ENCODE data around the gene ZNF592. TPM values are rescaled to one million over a fixed set of nuclear protein-coding genes. Genes with fewer than 3 reads are reported as not detected.

Gene ZNF592
- total and polyA plus RNA-seq, 2 of the 13 experiments (the other 11 are each of a cell fraction or from before 2014, with no cell fraction given): 8.2 to 9.8 TPM

GRCh38 chr15:84847382-84847781 lies 99.0 kb downstream of the ZNF592 start:
- intact Hi-C loops (cut with micrococcal nuclease; ENCODE audit: unreplicated experiment) (no loop called here), in situ Hi-C loops (cut with HindIII; ENCODE audit: extremely low pct_ligation_motif_present, low pct_unique_long_range_greater_than_20kb) (loop anchor here (25.0 kb wide), 1 partner anchor 315 kb away; no protein-coding TSS in a partner anchor)
- TF ChIP-seq ZNF10 (CRISPR knock-in tag; IDR thresholded peaks at IDR 0.05; ENCODE audit: borderline replicate concordance, low read depth) (no peak), ZNF317 (CRISPR knock-in tag; IDR thresholded peaks at IDR 0.05) (peak; percentile 97), ZMYM4 (CRISPR knock-in tag; IDR thresholded peaks at IDR 0.05) (no peak), RFX1 (IDR thresholded peaks at IDR 0.05) (no peak), PAXIP1 (CRISPR knock-in tag; conservative IDR thresholded peaks at IDR 0.05) (no peak)
- no peaks in the 10 kb centered on the region for H3K79me2 ChIP-seq (ENCODE audit: insufficient read depth, low read length)
- no peak overlapping the region for H3K4me3 ChIP-seq (replicated peaks in 1 of 3; ENCODE audit: insufficient read depth in 1 of 3, low read depth in 2 of 3, low read length in 3 of 3)
- H3K27ac ChIP-seq (ENCODE audit: extremely low read length, insufficient read depth, low read length): no peak overlapping the region
- no peak for DNase-seq (ENCODE audit: low spot score)
- no peak overlapping the region for H3K9ac ChIP-seq (ENCODE audit: insufficient read depth, low read depth, low read length)
- ChIA-PET CTCF (ENCODE audit: low intra/inter-chr PET ratio, low total read pairs) (no interaction called here), POLR2A (no interaction called here)
- no peak for ATAC-seq
- H3K4me1 ChIP-seq (ENCODE audit: insufficient read depth, low read length): peaks cover 29% of the 10 kb centered on the region
- H3K27me3 ChIP-seq (ENCODE audit: control insufficient read depth in 1 of 2, insufficient read depth in 2 of 2, low read length in 2 of 2): 0 out of 5 replicates have a peak, but pooled peaks cover 0 to under 1% of the 10 kb centered on the region in 2 experiments
- H4K20me1 ChIP-seq (ENCODE audit: insufficient read depth, low read length): no peaks in the 10 kb centered on the region
- H3K4me2 ChIP-seq (ENCODE audit: low read depth, low read length): no peak overlapping the region
- H2AFZ ChIP-seq (ENCODE audit: low read length): no peak overlapping the region
- peaks cover 7% of the 10 kb centered on the region; the same call in 1 of the 2 replicates for H3K9me3 ChIP-seq (ENCODE audit: low read length)
- FAIRE-seq: no peak
- H3K36me3 ChIP-seq (replicated peaks in 1 of 2; ENCODE audit: control insufficient read depth in 1 of 2, insufficient read depth in 2 of 2, low read length in 2 of 2): no peaks in the 10 kb centered on the region
- BruUV-seq (replicated peaks): no TSS peak

GRCh38 chr15:84852212-84852611 lies 103.8 kb downstream of the ZNF592 start:
- H3K9ac ChIP-seq (ENCODE audit: insufficient read depth, low read depth, low read length): no peak overlapping the region
- peaks cover 5 to 14% of the 10 kb centered on the region in 2 experiments; a peak in 3 of 5 replicates for H3K27me3 ChIP-seq (ENCODE audit: control insufficient read depth in 1 of 2, insufficient read depth in 2 of 2, low read length in 2 of 2)
- FAIRE-seq (no peak), ATAC-seq (no peak), DNase-seq (ENCODE audit: low spot score) (no peak)
- H3K4me2 ChIP-seq (ENCODE audit: low read depth, low read length): no peak overlapping the region
- H3K79me2 ChIP-seq (ENCODE audit: insufficient read depth, low read length): no peaks in the 10 kb centered on the region
- intact Hi-C loops (cut with micrococcal nuclease; ENCODE audit: unreplicated experiment) (no loop called here), in situ Hi-C loops (cut with HindIII; ENCODE audit: extremely low pct_ligation_motif_present, low pct_unique_long_range_greater_than_20kb) (no loop called here)
- no peaks in the 10 kb centered on the region for H3K36me3 ChIP-seq (replicated peaks in 1 of 2; ENCODE audit: control insufficient read depth in 1 of 2, insufficient read depth in 2 of 2, low read length in 2 of 2)
- 55% methylated on average over 5 of the region's 5 CpGs for WGBS (ENCODE audit: low lambda C conversion rate)
- no peak overlapping the region for H2AFZ ChIP-seq (ENCODE audit: low read length)
- ChIA-PET CTCF (ENCODE audit: low intra/inter-chr PET ratio, low total read pairs) (no interaction called here), POLR2A (no interaction called here)
- peaks cover 2% of the 10 kb centered on the region; the same call in 1 of the 2 replicates for H3K9me3 ChIP-seq (ENCODE audit: low read length)
- H3K4me1 ChIP-seq (ENCODE audit: insufficient read depth, low read length): peaks cover 11% of the 10 kb centered on the region
- no TSS peak for BruUV-seq (replicated peaks)
- H4K20me1 ChIP-seq (ENCODE audit: insufficient read depth, low read length): no peaks in the 10 kb centered on the region
- no peak overlapping the region for H3K27ac ChIP-seq (ENCODE audit: extremely low read length, insufficient read depth, low read length)
- no peak overlapping the region for H3K4me3 ChIP-seq (replicated peaks in 1 of 3; ENCODE audit: insufficient read depth in 1 of 3, low read depth in 2 of 3, low read length in 3 of 3)
- TF ChIP-seq CENPT (CRISPR knock-in tag; IDR thresholded peaks at IDR 0.05; ENCODE audit: low read depth) (no peak), JUNB (CRISPR knock-in tag; IDR thresholded peaks at IDR 0.05; ENCODE audit: borderline replicate concordance) (no peak), ZHX2 (IDR thresholded peaks at IDR 0.05; ENCODE audit: low read depth) (no peak), ZHX2 (CRISPR knock-in tag; IDR thresholded peaks at IDR 0.05; ENCODE audit: borderline replicate concordance) (no peak), BORCS8-MEF2B (CRISPR knock-in tag; IDR thresholded peaks at IDR 0.05) (no peak)
